ENCODE data around the gene EMC9.

The EMC9 gene

GRCh38 chr14:24102357-24103048 lies 38.9 kb downstream of the EMC9 start:
- no CpG with 5 or more reads among the region's 7 CpGs for WGBS (ENCODE audit: extremely low coverage, insufficient coverage, low lambda C conversion rate)
- Histone ChIP-seq H3K18ac (ENCODE audit: low read length) (no peak overlapping the region), H3K36me3 (ENCODE audit: control insufficient read depth, insufficient read depth, low read length) (peaks cover 16% of the 10 kb centered on the region), H3K4ac (ENCODE audit: low read depth, low read length) (no peak overlapping the region), H3K4me1 (ENCODE audit: control insufficient read depth, low read depth, low read length) (no peaks in the 10 kb centered on the region), H4K5ac (ENCODE audit: low read length) (no peak overlapping the region), H3K27me3 (ENCODE audit: insufficient read depth, low read length, poor library complexity) (no peaks in the 10 kb centered on the region), H2BK15ac (replicated peaks; ENCODE audit: low read depth) (no peak overlapping the region), H3K23ac (ENCODE audit: low read length) (no peak overlapping the region), H2BK5ac (ENCODE audit: low read length) (no peak overlapping the region), H2AK5ac (ENCODE audit: low read length) (no peak overlapping the region), H3K27ac (ENCODE audit: low read depth, low read length) (no peak overlapping the region), H3K4me2 (ENCODE audit: low read length) (no peak overlapping the region), H3K9ac (ENCODE audit: low read length) (no peak overlapping the region), H3K79me2 (ENCODE audit: control insufficient read depth, insufficient read depth, low read length) (no peaks in the 10 kb centered on the region), H3K56ac (ENCODE audit: low read length) (no peak overlapping the region), H4K8ac (ENCODE audit: low read depth, low read length) (no peak overlapping the region), H3K4me3 (ENCODE audit: low read length) (no peak overlapping the region), H3K79me1 (ENCODE audit: low read length) (peaks cover 2% of the 10 kb centered on the region), H2BK120ac (ENCODE audit: low read depth, low read length) (no peak overlapping the region)
- DNase-seq: no peak

- H3K56ac ChIP-seq (ENCODE audit: low read length): no peak overlapping the region
- no peak overlapping the region for H3K4me3 ChIP-seq (ENCODE audit: low read length)
- H3K27ac ChIP-seq (ENCODE audit: low read depth, low read length): no peak overlapping the region
- no peak for DNase-seq
- H3K18ac ChIP-seq (ENCODE audit: low read length): no peak overlapping the region
- H3K23ac ChIP-seq (ENCODE audit: low read length): no peak overlapping the region
- H3K4me2 ChIP-seq (ENCODE audit: low read length): no peak overlapping the region
- WGBS (ENCODE audit: extremely low coverage, insufficient coverage, low lambda C conversion rate): no CpG with 5 or more reads among the region's 3 CpGs
- peaks cover 18% of the 10 kb centered on the region for H3K36me3 ChIP-seq (ENCODE audit: control insufficient read depth, insufficient read depth, low read length)
- H2BK5ac ChIP-seq (ENCODE audit: low read length): no peak overlapping the region
- H3K79me1 ChIP-seq (ENCODE audit: low read length): peaks cover 7% of the 10 kb centered on the region
- H3K4me1 ChIP-seq (ENCODE audit: control insufficient read depth, low read depth, low read length): no peaks in the 10 kb centered on the region
- H3K4ac ChIP-seq (ENCODE audit: low read depth, low read length): no peak overlapping the region
- no peak overlapping the region for H3K9ac ChIP-seq (ENCODE audit: low read length)
- no peak overlapping the region for H2BK120ac ChIP-seq (ENCODE audit: low read depth, low read length)
- H4K5ac ChIP-seq (ENCODE audit: low read length): no peak overlapping the region
- no peaks in the 10 kb centered on the region for H3K79me2 ChIP-seq (ENCODE audit: control insufficient read depth, insufficient read depth, low read length)
- no peaks in the 10 kb centered on the region for H3K27me3 ChIP-seq (ENCODE audit: insufficient read depth, low read length, poor library complexity)
- no peak overlapping the region for H2AK5ac ChIP-seq (ENCODE audit: low read length)
- no peak overlapping the region for H2BK15ac ChIP-seq (replicated peaks; ENCODE audit: low read depth)
- H4K8ac ChIP-seq (ENCODE audit: low read depth, low read length): no peak overlapping the region
These were observed 40.4 kb downstream of the EMC9 start for GRCh38 chr14:24100982-24101494.

- Histone ChIP-seq H3K4me3 (ENCODE audit: low read length) (no peak overlapping the region), H2BK15ac (replicated peaks; ENCODE audit: low read depth) (no peak overlapping the region), H2BK5ac (ENCODE audit: low read length) (no peak overlapping the region), H3K4ac (ENCODE audit: low read depth, low read length) (no peak overlapping the region), H3K9ac (ENCODE audit: low read length) (no peak overlapping the region), H3K56ac (ENCODE audit: low read length) (no peak overlapping the region), H3K36me3 (ENCODE audit: control insufficient read depth, insufficient read depth, low read length) (peaks cover 18% of the 10 kb centered on the region), H3K79me2 (ENCODE audit: control insufficient read depth, insufficient read depth, low read length) (no peaks in the 10 kb centered on the region), H3K4me2 (ENCODE audit: low read length) (no peak overlapping the region), H4K8ac (ENCODE audit: low read depth, low read length) (no peak overlapping the region), H3K79me1 (ENCODE audit: low read length) (peaks cover 10% of the 10 kb centered on the region), H3K4me1 (ENCODE audit: control insufficient read depth, low read depth, low read length) (peaks cover 4% of the 10 kb centered on the region), H2AK5ac (ENCODE audit: low read length) (no peak overlapping the region), H3K23ac (ENCODE audit: low read length) (no peak overlapping the region), H3K27me3 (ENCODE audit: insufficient read depth, low read length, poor library complexity) (no peaks in the 10 kb centered on the region), H3K27ac (ENCODE audit: low read depth, low read length) (no peak overlapping the region), H4K5ac (ENCODE audit: low read length) (no peak overlapping the region), H2BK120ac (ENCODE audit: low read depth, low read length) (no peak overlapping the region), H3K18ac (ENCODE audit: low read length) (no peak overlapping the region)
- no peak for DNase-seq
- no CpG with 5 or more reads among the region's 4 CpGs for WGBS (ENCODE audit: extremely low coverage, insufficient coverage, low lambda C conversion rate)
These were observed 41.0 kb downstream of the EMC9 start for GRCh38 chr14:24100197-24100981.

GRCh38 chr14:24098927-24099813 lies 42.2 kb downstream of the EMC9 start:
- no peaks in the 10 kb centered on the region for H3K27me3 ChIP-seq (ENCODE audit: insufficient read depth, low read length, poor library complexity)
- peaks cover 4% of the 10 kb centered on the region for H3K4me1 ChIP-seq (ENCODE audit: control insufficient read depth, low read depth, low read length)
- no peak overlapping the region for H3K4me2 ChIP-seq (ENCODE audit: low read length)
- no peak overlapping the region for H2AK5ac ChIP-seq (ENCODE audit: low read length)
- no peak overlapping the region for H3K4me3 ChIP-seq (ENCODE audit: low read length)
- no peak overlapping the region for H3K9ac ChIP-seq (ENCODE audit: low read length)
- peaks cover 18% of the 10 kb centered on the region for H3K36me3 ChIP-seq (ENCODE audit: control insufficient read depth, insufficient read depth, low read length)
- H3K56ac ChIP-seq (ENCODE audit: low read length): no peak overlapping the region
- no peak overlapping the region for H4K5ac ChIP-seq (ENCODE audit: low read length)
- H3K79me1 ChIP-seq (ENCODE audit: low read length): peaks cover 16% of the 10 kb centered on the region
- no peak for DNase-seq
- H3K4ac ChIP-seq (ENCODE audit: low read depth, low read length): no peak overlapping the region
- no peak overlapping the region for H2BK5ac ChIP-seq (ENCODE audit: low read length)
- H3K79me2 ChIP-seq (ENCODE audit: control insufficient read depth, insufficient read depth, low read length): peaks cover 10% of the 10 kb centered on the region
- WGBS (ENCODE audit: extremely low coverage, insufficient coverage, low lambda C conversion rate): no CpG with 5 or more reads among the region's 17 CpGs
- no peak overlapping the region for H2BK15ac ChIP-seq (replicated peaks; ENCODE audit: low read depth)
- no peak overlapping the region for H3K27ac ChIP-seq (ENCODE audit: low read depth, low read length)
- no peak overlapping the region for H3K23ac ChIP-seq (ENCODE audit: low read length)
- H3K18ac ChIP-seq (ENCODE audit: low read length): no peak overlapping the region
- no peak overlapping the region for H4K8ac ChIP-seq (ENCODE audit: low read depth, low read length)
- no peak overlapping the region for H2BK120ac ChIP-seq (ENCODE audit: low read depth, low read length)

- H3K27me3 ChIP-seq (ENCODE audit: insufficient read depth, low read length, poor library complexity): no peaks in the 10 kb centered on the region
- no peak overlapping the region for H3K4me3 ChIP-seq (ENCODE audit: low read length)
- peaks cover 16% of the 10 kb centered on the region for H3K79me1 ChIP-seq (ENCODE audit: low read length)
- H3K23ac ChIP-seq (ENCODE audit: low read length): no peak overlapping the region
- no peak overlapping the region for H2BK15ac ChIP-seq (replicated peaks; ENCODE audit: low read depth)
- no peak overlapping the region for H4K5ac ChIP-seq (ENCODE audit: low read length)
- H2AK5ac ChIP-seq (ENCODE audit: low read length): no peak overlapping the region
- H2BK120ac ChIP-seq (ENCODE audit: low read depth, low read length): no peak overlapping the region
- H4K8ac ChIP-seq (ENCODE audit: low read depth, low read length): no peak overlapping the region
- H3K27ac ChIP-seq (ENCODE audit: low read depth, low read length): no peak overlapping the region
- H3K9ac ChIP-seq (ENCODE audit: low read length): no peak overlapping the region
- DNase-seq: no peak
- peaks cover 10% of the 10 kb centered on the region for H3K79me2 ChIP-seq (ENCODE audit: control insufficient read depth, insufficient read depth, low read length)
- H3K4me2 ChIP-seq (ENCODE audit: low read length): no peak overlapping the region
- no peak overlapping the region for H3K4ac ChIP-seq (ENCODE audit: low read depth, low read length)
- peaks cover 15% of the 10 kb centered on the region for H3K36me3 ChIP-seq (ENCODE audit: control insufficient read depth, insufficient read depth, low read length)
- H3K4me1 ChIP-seq (ENCODE audit: control insufficient read depth, low read depth, low read length): peaks cover 7% of the 10 kb centered on the region
- WGBS (ENCODE audit: extremely low coverage, insufficient coverage, low lambda C conversion rate): no CpG with 5 or more reads among the region's 16 CpGs
- no peak overlapping the region for H2BK5ac ChIP-seq (ENCODE audit: low read length)
- no peak overlapping the region for H3K18ac ChIP-seq (ENCODE audit: low read length)
- no peak overlapping the region for H3K56ac ChIP-seq (ENCODE audit: low read length)
These were observed 43.0 kb downstream of the EMC9 start for GRCh38 chr14:24098229-24098926.

All from mesendoderm (in vitro differentiated cells).